Activated CD4-positive, alpha-beta T cell treated with anti-CD3 and anti-CD28 coated beads, Interleukin-2, amount 10 ng/mL, durations not matched to agents 24 days and 14 days (primary cell): Measurements from ENCODE around the gene PCDHB6. TPM values are rescaled to one million over a fixed set of nuclear protein-coding genes. Genes with fewer than 3 reads are reported as not detected.
"Not testable (repeated sequence)": the region's sequence is repeated elsewhere in the genome, so short reads cannot be mapped to it uniquely, and the experiment has no call there.

Experiments
- DNase-seq: peaks from one replicate; pipeline ENCODE4 v3.0.0; 2022
- H3K27ac Mint-ChIP-seq: one replicate; pipeline ENCODE4 v1.8.0; 2022; ENCODE audit warnings: mild to moderate bottlenecking, mixed read lengths
- H3K27me3 Mint-ChIP-seq: one replicate; pipeline ENCODE4 v1.8.0; 2022; ENCODE audit warnings: mixed read lengths
- H3K36me3 Mint-ChIP-seq: one replicate; pipeline ENCODE4 v1.8.0; 2022; ENCODE audit warnings: low read depth, mild to moderate bottlenecking, mixed read lengths
- H3K4me1 Mint-ChIP-seq: one replicate; pipeline ENCODE4 v1.8.0; 2021; ENCODE audit warnings: mixed read lengths
- H3K4me3 Mint-ChIP-seq: one replicate; pipeline ENCODE4 v1.8.0; 2022; ENCODE audit warnings: mild to moderate bottlenecking, moderate library complexity, mixed read lengths
- H3K9me3 Mint-ChIP-seq: one replicate; pipeline ENCODE4 v1.8.0; 2021; ENCODE audit warnings: mixed read lengths
- intact Hi-C: fragments of 100-400 bp; cut with micrococcal nuclease; formaldehyde crosslinking; loops from one replicate; pipeline ENCODE4 v1.15.1; 2023
- total RNA-seq: library from RNA; stranded (reverse); gene quantifications from 2 replicates; pipeline ENCODE4 v1.2.3, GENCODE V29; 2022

Gene PCDHB6
- total RNA-seq, 1 donor from 2014 or later: not detected

GRCh38 chr5:141180313-141180712 lies 30.5 kb downstream of the PCDHB6 start:
- H3K27ac Mint-ChIP-seq: no peak overlapping the region
- intact Hi-C loops: no loop called here

DNA sequence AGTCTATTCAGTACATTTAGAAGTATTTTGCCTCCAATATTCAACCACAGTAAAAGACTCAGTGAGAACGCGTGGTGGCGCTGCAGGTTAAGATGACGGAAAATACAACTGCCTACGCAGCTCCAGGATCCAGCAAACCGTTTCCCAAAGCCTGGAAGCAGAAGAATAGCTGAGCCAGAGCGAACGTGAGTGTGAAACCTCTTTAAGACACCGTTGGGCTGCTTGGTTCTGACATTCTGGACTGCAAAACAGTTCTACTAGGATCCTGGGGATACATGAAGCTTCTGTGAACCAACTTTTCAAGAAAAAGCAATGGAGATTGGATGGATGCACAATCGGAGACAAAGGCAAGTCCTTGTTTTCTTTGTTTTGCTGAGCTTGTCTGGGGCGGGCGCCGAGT lies 32.4 kb downstream of the PCDHB6 start, which contains the start of gene PCDHB16:
PCDHB16 (plus strand) TSS at position 140 of the 400 bp plus-strand sequence; CDS start at position 313, 173 bp downstream.
- peaks cover 3% of the 10 kb centered on the region for H3K36me3 Mint-ChIP-seq
- intact Hi-C loops: no loop called here
- H3K4me1 Mint-ChIP-seq: no peaks in the 10 kb centered on the region
- DNase-seq: no peak
- H3K4me3 Mint-ChIP-seq: no peak within 1 kb of the TSS
- no peaks in the 10 kb centered on the region for H3K27me3 Mint-ChIP-seq
- H3K9me3 Mint-ChIP-seq: peaks cover 23% of the 10 kb centered on the region
- H3K27ac Mint-ChIP-seq: no peak within 1 kb of the TSS

More at GRCh38 chr5:141180313-141180712, 30.5 kb downstream of the PCDHB6 start:
- no peak for DNase-seq
- Mint-ChIP-seq H3K9me3 (peaks cover 19% of the 10 kb centered on the region), H3K4me1 (no peaks in the 10 kb centered on the region), H3K36me3 (peaks cover 3% of the 10 kb centered on the region), H3K27me3 (no peaks in the 10 kb centered on the region), H3K4me3 (no peak overlapping the region)

DNA sequence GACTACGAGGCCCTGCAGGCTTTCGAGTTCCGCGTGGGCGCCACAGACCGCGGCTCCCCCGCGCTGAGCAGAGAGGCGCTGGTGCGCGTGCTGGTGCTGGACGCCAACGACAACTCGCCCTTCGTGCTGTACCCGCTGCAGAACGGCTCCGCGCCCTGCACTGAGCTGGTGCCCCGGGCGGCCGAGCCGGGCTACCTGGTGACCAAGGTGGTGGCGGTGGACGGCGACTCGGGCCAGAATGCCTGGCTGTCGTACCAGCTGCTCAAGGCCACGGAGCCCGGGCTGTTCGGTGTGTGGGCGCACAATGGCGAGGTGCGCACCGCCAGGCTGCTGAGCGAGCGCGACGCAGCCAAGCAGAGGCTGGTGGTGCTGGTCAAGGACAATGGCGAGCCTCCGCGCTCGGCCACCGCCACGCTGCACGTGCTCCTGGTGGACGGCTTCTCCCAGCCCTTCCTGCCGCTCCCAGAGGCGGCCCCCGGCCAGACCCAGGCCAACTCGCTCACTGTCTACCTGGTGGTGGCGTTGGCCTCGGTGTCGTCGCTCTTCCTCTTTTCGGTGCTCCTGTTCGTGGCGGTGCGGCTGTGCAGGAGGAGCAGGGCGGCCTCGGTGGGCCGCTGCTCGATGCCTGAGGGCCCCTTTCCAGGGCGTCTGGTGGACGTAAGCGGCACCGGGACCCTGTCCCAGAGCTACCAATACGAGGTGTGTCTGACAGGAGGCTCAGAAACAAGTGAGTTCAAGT lies 34.4 kb downstream of the PCDHB6 start:
- H3K4me3 Mint-ChIP-seq, H3K27me3 Mint-ChIP-seq, intact Hi-C loops, H3K27ac Mint-ChIP-seq, DNase-seq, H3K36me3 Mint-ChIP-seq, H3K4me1 Mint-ChIP-seq: not testable (repeated sequence)
- H3K9me3 Mint-ChIP-seq: peaks cover 31% of the 10 kb centered on the region

GRCh38 chr5:141186897-141187512 lies 37.1 kb downstream of the PCDHB6 start, which contains the start of gene PCDHB9:
TSS of gene PCDHB9 (plus strand) at chr5:141187161. CDS start at chr5:141187319, 158 bp downstream.
- Mint-ChIP-seq H3K4me1 (no peaks in the 10 kb centered on the region), H3K36me3 (peaks cover 7% of the 10 kb centered on the region), H3K27me3 (peaks cover 2% of the 10 kb centered on the region), H3K27ac (no peak within 1 kb of the TSS), H3K4me3 (peak within 1 kb of the TSS; percentile 8), H3K9me3 (peaks cover 32% of the 10 kb centered on the region)
- intact Hi-C loops: no loop called here
- DNase-seq: peak; percentile 63

DNA sequence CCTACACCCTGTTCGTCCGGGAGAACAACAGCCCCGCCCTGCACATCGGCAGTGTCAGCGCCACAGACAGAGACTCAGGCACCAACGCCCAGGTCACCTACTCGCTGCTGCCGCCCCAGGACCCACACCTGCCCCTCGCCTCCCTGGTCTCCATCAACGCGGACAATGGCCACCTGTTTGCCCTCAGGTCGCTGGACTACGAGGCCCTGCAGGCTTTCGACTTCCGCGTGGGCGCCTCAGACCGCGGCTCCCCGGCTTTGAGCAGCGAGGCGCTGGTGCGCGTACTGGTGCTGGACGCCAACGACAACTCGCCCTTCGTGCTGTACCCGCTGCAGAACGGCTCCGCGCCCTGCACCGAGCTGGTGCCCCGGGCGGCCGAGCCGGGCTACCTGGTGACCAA lies 38.8 kb downstream of the PCDHB6 start:
- peaks cover 24% of the 10 kb centered on the region for H3K9me3 Mint-ChIP-seq
- H3K4me3 Mint-ChIP-seq, H3K36me3 Mint-ChIP-seq, DNase-seq, H3K27me3 Mint-ChIP-seq, intact Hi-C loops, H3K27ac Mint-ChIP-seq, H3K4me1 Mint-ChIP-seq: not testable (repeated sequence)

DNA sequence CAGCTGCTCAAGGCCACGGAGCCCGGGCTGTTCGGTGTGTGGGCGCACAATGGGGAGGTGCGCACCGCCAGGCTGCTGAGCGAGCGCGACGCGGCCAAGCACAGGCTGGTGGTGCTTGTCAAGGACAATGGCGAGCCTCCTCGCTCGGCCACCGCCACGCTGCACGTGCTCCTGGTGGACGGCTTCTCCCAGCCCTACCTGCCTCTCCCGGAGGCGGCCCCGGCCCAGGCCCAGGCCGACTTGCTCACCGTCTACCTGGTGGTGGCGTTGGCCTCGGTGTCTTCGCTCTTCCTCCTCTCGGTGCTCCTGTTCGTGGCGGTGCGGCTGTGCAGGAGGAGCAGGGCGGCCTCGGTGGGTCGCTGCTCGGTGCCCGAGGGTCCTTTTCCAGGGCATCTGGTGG lies 39.3 kb downstream of the PCDHB6 start:
- DNase-seq, H3K4me3 Mint-ChIP-seq, intact Hi-C loops, H3K4me1 Mint-ChIP-seq, H3K27me3 Mint-ChIP-seq, H3K36me3 Mint-ChIP-seq, H3K27ac Mint-ChIP-seq: not testable (repeated sequence)
- peaks cover 23% of the 10 kb centered on the region for H3K9me3 Mint-ChIP-seq

DNA sequence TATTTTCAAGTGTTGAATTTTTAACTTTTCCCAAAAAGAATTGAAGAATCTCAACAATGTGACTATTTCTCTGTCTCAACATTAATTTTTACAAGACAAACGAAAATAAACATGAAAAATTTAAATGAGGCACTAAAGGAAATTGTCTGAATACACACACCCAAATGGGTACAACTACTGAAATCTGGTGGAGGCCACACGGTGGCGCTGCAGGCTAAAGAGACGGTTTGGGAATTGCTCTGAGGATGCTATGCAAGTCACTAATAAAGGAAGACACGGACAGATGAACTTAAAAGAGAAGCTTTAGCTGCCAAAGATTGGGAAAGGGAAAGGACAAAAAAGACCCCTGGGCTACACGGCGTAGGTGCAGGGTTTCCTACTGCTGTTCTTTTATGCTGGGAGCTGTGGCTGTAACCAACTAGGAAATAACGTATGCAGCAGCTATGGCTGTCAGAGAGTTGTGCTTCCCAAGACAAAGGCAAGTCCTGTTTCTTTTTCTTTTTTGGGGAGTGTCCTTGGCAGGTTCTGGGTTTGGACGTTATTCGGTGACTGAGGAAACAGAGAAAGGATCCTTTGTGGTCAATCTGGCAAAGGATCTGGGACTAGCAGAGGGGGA lies 42.4 kb downstream of the PCDHB6 start, which contains the start of gene PCDHB10:
PCDHB10 (plus strand) TSS at position 244 of the 616 bp plus-strand sequence; CDS start at position 444, 200 bp downstream.
- peak; percentile 73 for DNase-seq
- no peak within 1 kb of the TSS for H3K4me3 Mint-ChIP-seq
- no peak within 1 kb of the TSS for H3K27ac Mint-ChIP-seq
- peaks cover 4% of the 10 kb centered on the region for H3K36me3 Mint-ChIP-seq
- peaks cover 22% of the 10 kb centered on the region for H3K9me3 Mint-ChIP-seq
- no peaks in the 10 kb centered on the region for H3K4me1 Mint-ChIP-seq
- H3K27me3 Mint-ChIP-seq: peaks cover 2% of the 10 kb centered on the region
- intact Hi-C loops: loop anchor here (10.0 kb wide), 1 partner anchor 363 kb away; no protein-coding TSS in a partner anchor

DNA sequence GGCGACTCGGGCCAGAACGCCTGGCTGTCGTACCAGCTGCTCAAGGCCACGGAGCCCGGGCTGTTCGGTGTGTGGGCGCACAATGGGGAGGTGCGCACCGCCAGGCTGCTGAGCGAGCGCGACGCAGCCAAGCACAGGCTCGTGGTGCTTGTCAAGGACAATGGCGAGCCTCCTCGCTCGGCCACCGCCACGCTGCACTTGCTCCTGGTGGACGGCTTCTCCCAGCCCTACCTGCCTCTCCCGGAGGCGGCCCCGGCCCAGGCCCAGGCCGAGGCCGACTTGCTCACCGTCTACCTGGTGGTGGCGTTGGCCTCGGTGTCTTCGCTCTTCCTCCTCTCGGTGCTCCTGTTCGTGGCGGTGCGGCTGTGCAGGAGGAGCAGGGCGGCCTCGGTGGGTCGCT lies 44.5 kb downstream of the PCDHB6 start:
- not testable (repeated sequence) for H3K27ac Mint-ChIP-seq, H3K4me1 Mint-ChIP-seq, H3K36me3 Mint-ChIP-seq, DNase-seq, H3K27me3 Mint-ChIP-seq, H3K4me3 Mint-ChIP-seq
- intact Hi-C loops: loop anchor here (10.0 kb wide), 1 partner anchor 360 kb away; no protein-coding TSS in a partner anchor
- H3K9me3 Mint-ChIP-seq: peaks cover 21% of the 10 kb centered on the region

GRCh38 chr5:141196363-141196762 lies 46.5 kb downstream of the PCDHB6 start:
- Mint-ChIP-seq H3K4me1 (no peaks in the 10 kb centered on the region), H3K27ac (no peak overlapping the region), H3K36me3 (no peaks in the 10 kb centered on the region), H3K9me3 (peaks cover 23% of the 10 kb centered on the region), H3K27me3 (peaks cover 2% of the 10 kb centered on the region), H3K4me3 (no peak overlapping the region)
- intact Hi-C loops: loop anchor here (10.0 kb wide), 1 partner anchor 358 kb away; no protein-coding TSS in a partner anchor
- DNase-seq: no peak

DNA sequence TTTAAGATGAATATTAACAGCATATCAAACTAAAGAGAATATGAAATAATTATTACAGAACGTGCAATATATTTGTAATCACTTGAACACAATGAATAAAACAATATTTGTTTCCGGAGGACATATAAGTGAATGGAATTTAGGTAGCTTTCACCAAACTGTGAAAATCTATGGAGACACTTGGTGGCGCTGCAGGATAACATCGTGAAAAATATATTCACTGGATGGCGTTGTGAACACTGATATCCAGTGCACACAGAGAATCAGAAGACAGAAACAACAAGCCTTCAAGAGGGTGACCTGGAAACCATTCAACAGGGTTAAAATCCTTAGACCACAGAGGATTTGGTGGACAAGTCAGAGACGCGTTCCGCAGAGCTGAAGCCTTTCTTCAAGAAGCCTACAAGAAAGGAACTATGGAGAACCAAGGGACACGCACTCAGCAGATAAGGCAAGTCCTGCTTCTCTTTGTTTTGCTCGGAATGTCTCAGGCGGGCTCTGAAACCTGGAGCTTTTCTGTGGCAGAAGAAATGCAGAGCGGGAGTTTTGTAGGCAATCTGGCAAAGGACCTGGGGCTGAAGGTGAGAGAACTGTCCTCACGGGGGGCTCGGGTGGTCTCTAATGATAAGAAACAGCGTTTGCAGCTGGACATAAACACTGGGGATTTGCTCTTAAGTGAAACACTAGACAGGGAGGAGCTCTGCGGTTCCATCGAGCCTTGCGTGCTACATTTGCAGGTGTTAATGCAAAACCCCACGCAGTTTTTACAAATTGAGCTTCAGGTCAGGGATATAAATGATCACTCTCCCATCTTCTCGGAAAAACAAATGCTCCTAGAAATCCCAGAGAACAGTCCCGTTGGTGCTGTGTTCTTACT lies 49.7 kb downstream of the PCDHB6 start, which contains the start of gene PCDHB11:
PCDHB11 (plus strand) TSS at position 269 of the 877 bp plus-strand sequence; CDS start at position 417, 148 bp downstream.
- no peaks in the 10 kb centered on the region for H3K27me3 Mint-ChIP-seq
- DNase-seq: no peak
- no peaks in the 10 kb centered on the region for H3K4me1 Mint-ChIP-seq
- H3K9me3 Mint-ChIP-seq: peaks cover 22% of the 10 kb centered on the region
- intact Hi-C loops: loop anchor here (10.0 kb wide), 1 partner anchor 355 kb away; no protein-coding TSS in a partner anchor
- no peaks in the 10 kb centered on the region for H3K36me3 Mint-ChIP-seq
- no peak within 1 kb of the TSS for H3K27ac Mint-ChIP-seq
- H3K4me3 Mint-ChIP-seq: no peak within 1 kb of the TSS

- H3K27me3 Mint-ChIP-seq, H3K4me3 Mint-ChIP-seq, H3K36me3 Mint-ChIP-seq, H3K27ac Mint-ChIP-seq, H3K4me1 Mint-ChIP-seq, DNase-seq, intact Hi-C loops: not testable (repeated sequence)
- peaks cover 22% of the 10 kb centered on the region for H3K9me3 Mint-ChIP-seq
Observed at GRCh38 chr5:141201126-141201525, 51.3 kb downstream of the PCDHB6 start.

GRCh38 chr5:141201646-141202045 lies 51.8 kb downstream of the PCDHB6 start:
- H3K36me3 Mint-ChIP-seq, intact Hi-C loops, H3K27ac Mint-ChIP-seq, H3K27me3 Mint-ChIP-seq, H3K4me1 Mint-ChIP-seq, DNase-seq, H3K4me3 Mint-ChIP-seq: not testable (repeated sequence)
- peaks cover 19% of the 10 kb centered on the region for H3K9me3 Mint-ChIP-seq
